ENCODE measurements around the gene SLX4IP. TPM values are rescaled to one million over a fixed set of nuclear protein-coding genes. Genes with fewer than 3 reads are reported as not detected.

The SLX4IP gene
- total and polyA plus RNA-seq, 2 donors (not counting 1 experiment from before 2014, with no cell fraction given): 2.0 to 8.1 TPM

DNA sequence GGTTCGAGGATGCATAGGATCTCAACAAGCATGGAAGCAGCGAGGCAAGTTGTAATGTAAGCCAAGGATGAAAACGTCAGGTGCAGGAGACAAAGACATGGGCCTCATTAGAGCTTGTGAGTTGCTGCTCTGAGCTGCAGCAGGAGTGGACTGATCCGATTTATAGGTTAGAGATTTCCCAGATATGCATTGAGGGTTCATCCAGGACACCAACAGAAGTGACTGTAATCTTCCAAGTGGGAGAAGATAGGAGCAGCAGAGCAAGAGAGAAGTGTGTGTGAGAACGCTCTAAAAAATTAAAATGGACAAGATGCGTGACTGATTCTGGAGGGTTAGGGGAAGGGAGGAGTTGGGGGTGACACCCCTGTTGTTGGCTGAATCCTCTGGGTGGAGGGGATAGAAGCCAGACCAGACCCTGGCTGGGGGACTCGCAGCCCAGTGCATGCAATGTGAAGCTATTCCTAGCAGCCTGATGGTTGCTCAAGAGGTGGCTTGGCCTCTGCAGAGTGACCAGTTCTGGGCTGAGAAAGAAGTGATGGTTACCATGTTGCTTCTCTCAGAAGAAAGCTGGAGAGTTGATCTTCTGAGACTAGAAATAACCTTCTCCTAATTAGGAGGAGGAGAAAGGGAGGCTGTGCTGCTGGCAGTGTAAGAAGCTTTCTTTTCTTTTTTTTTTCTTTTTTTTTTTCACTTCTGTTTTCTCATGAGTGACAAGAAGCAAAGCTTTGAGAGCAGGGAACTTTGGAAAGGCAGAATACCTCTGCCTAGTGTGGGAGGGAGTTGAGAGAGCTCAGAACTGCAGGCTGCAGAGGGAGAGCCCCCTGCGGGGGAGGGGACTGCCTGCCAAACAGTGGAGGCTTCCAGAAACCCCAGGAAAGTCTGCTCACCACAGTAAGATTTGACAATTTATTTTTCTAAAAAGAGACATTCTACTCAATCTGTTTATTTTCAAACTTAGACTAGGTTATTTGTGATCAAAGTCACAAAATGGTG is 116.9 kb downstream of the SLX4IP start:
- H3K9me3 ChIP-seq (ENCODE audit: control extremely low read depth in 1 of 3, control insufficient read depth in 2 of 3, insufficient read depth in 1 of 3, low read length in 2 of 3): no peaks in the 10 kb centered on the region
- ATAC-seq (ENCODE audit: low read depth) (no peak), DNase-seq (no peak)
- H3K4me1 ChIP-seq (ENCODE audit: control insufficient read depth in 2 of 2, insufficient read depth in 2 of 2, low read length in 2 of 2): peaks cover 5 to 10% of the 10 kb centered on the region in 2 donors
- H3K79me2 ChIP-seq (ENCODE audit: control insufficient read depth, insufficient read depth, low read length): no peaks in the 10 kb centered on the region
- ChIA-PET CTCF (interaction anchor here (1.4 kb wide), 1 partner anchor 1144 kb away, joined by 3 read pairs; no protein-coding TSS in a partner anchor), POLR2A (interaction anchor here (0.7 kb wide), 1 partner anchor 14 kb away, joined by 3 read pairs; no protein-coding TSS in a partner anchor)
- WGBS (ENCODE audit: insufficient coverage): 92% methylated on average over 7 of the region's 8 CpGs
- H3K4me2 ChIP-seq (replicated peaks; ENCODE audit: low read depth, low read length, poor library complexity, severe bottlenecking): no peak overlapping the region
- H3K27me3 ChIP-seq (replicated peaks in 1 of 4; ENCODE audit: control extremely low read depth in 1 of 4, control insufficient read depth in 3 of 4, insufficient read depth in 4 of 4, low read length in 3 of 4): no peaks in the 10 kb centered on the region
- H3K36me3 ChIP-seq (replicated peaks in 1 of 2; ENCODE audit: control extremely low read depth in 1 of 2, control insufficient read depth in 1 of 2, extremely low read depth in 1 of 2, insufficient read depth in 2 of 2, low read length in 1 of 2): no peaks in the 10 kb centered on the region
- TF ChIP-seq CTCF (IDR thresholded peaks at IDR 0.05) (no peak), EZH2 (IDR thresholded peaks at IDR 0.05; ENCODE audit: borderline replicate concordance, insufficient read depth, low read depth, low read length, poor library complexity, severe bottlenecking) (no peak)
- H3K9me3 Mint-ChIP-seq (ENCODE audit: insufficient read depth): no peaks in the 10 kb centered on the region
- H3K27ac ChIP-seq (ENCODE audit: low read length in 2 of 2): no peak overlapping the region
- intact Hi-C loops (cut with micrococcal nuclease): no loop called here
- H3K4me1 Mint-ChIP-seq: peaks cover 31% of the 10 kb centered on the region
- H3K27me3 Mint-ChIP-seq: no peaks in the 10 kb centered on the region
- H3K27ac Mint-ChIP-seq: no peak overlapping the region
- no peak overlapping the region for H2AFZ ChIP-seq (ENCODE audit: insufficient read depth, low read depth, low read length, poor library complexity, severe bottlenecking)
- H4K20me1 ChIP-seq (ENCODE audit: control insufficient read depth, insufficient read depth, low read length, poor library complexity, severe bottlenecking): no peaks in the 10 kb centered on the region
- H3K4me3 Mint-ChIP-seq: no peak overlapping the region
- H3K4me3 ChIP-seq (ENCODE audit: control extremely low read depth in 1 of 5, extremely low read depth in 1 of 5, insufficient read depth in 1 of 5, low read depth in 2 of 5, low read length in 4 of 5): no peak overlapping the region
- no peak overlapping the region for H3K9ac ChIP-seq (ENCODE audit: low read length)

All from B cell (primary cell).